Body of pancreas (tissue), 4 donors: Measurements from ENCODE around the gene IER2.

Experiments
- CTCF ChIP-seq, 7 experiments: fragments of 450-650 bp in 4 of 7; fragments of 200-600 bp in 3 of 7; sonication (generic) in 3 of 7; IDR thresholded peaks; one replicate each; pipeline ENCODE4 v1.5.1; 2016 to 2019; ENCODE audit warnings: antibody characterized with exemption in 7 of 7
- POLR2A ChIP-seq, 3 donors: fragments of 450-650 bp; IDR thresholded peaks; one replicate each; pipeline ENCODE4 v1.6.1; 2016; ENCODE audit warnings: antibody characterized with exemption in 3 of 3, mild to moderate bottlenecking in 2 of 3

GRCh38 chr19:13127811-13128575 lies 22.2 kb upstream of the IER2 start:
- TF ChIP-seq CTCF (IDR thresholded peaks at IDR 0.05) (no peak), POLR2A (IDR thresholded peaks at IDR 0.05) (no peak)
